ENCODE data around the gene NUTF2.

The NUTF2 gene

DNA sequence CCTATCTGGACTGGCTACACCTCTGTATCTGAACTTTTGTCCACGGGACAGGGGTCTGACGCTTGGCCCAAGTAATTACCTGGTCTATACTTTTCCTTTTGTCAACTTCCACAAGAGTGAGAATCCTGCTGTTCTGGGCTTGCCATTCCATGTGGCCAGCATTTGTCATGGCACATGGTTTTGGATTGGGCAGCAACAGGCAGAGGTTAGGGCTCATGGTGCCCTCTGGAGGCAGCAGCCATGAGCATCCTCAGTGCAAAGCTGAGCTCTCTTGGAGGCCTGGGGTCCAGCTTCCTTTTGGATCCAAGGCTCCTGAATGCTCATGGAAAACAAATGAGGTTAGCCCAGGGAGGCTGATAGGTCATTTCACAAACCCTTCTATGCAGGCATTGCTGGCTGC is 18.6 kb downstream of the NUTF2 start:
- Histone ChIP-seq H4K20me1 (ENCODE audit: insufficient read depth, low read length) (no peaks in the 10 kb centered on the region), H3K4me3 (ENCODE audit: low read depth, low read length, poor library complexity, severe bottlenecking) (no peak overlapping the region), H3K9me2 (ENCODE audit: low read depth, low read length) (no peaks in the 10 kb centered on the region), H3K4me2 (ENCODE audit: low read length) (no peak overlapping the region), H3K27ac (ENCODE audit: low read depth, low read length, poor library complexity, severe bottlenecking) (no peak overlapping the region), H3K4me1 (ENCODE audit: insufficient read depth, low read length, severe bottlenecking) (no peaks in the 10 kb centered on the region), H3K9ac (ENCODE audit: low read length) (no peak overlapping the region), H3F3A (ENCODE audit: insufficient read depth, low read length) (no peaks in the 10 kb centered on the region), H3K79me2 (ENCODE audit: insufficient read depth, low read length) (peaks cover 29% of the 10 kb centered on the region), H2AFZ (ENCODE audit: low read length) (no peak overlapping the region), H3K27me3 (ENCODE audit: insufficient read depth, low read length) (no peaks in the 10 kb centered on the region), H3K36me3 (ENCODE audit: insufficient read depth, low read length) (peaks cover 76% of the 10 kb centered on the region), H3K9me3 (ENCODE audit: low read length) (no peaks in the 10 kb centered on the region)
- no peak for TF ChIP-seq EZH2 (IDR thresholded peaks at IDR 0.05; ENCODE audit: borderline replicate concordance, low read length)
- TF ChIP-seq CTCF (IDR thresholded peaks at IDR 0.05; ENCODE audit: low read length): peak; percentile 47; the same call in 1 of the 2 replicates

DNA sequence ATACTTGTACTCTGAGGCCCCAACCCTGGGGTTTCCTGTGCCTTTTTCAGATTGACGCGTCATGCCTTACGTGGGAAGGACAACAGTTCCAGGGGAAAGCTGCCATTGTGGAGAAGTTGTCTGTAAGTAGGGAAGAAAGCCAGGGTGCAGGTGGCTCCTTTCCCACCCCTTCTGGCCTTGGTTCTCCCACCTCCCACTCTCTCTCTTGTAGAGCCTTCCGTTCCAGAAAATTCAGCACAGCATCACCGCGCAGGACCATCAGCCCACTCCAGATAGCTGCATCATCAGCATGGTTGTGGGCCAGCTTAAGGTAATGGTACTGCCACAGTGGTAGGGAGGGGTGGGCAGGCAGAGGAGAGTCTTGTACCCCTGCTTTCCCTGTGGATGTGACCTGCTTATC is 21.6 kb downstream of the NUTF2 start:
- Histone ChIP-seq H4K20me1 (ENCODE audit: insufficient read depth, low read length) (no peaks in the 10 kb centered on the region), H3K9ac (ENCODE audit: low read length) (no peak overlapping the region), H3K27me3 (ENCODE audit: insufficient read depth, low read length) (no peaks in the 10 kb centered on the region), H3K4me3 (ENCODE audit: low read depth, low read length, poor library complexity, severe bottlenecking) (no peak overlapping the region), H3F3A (ENCODE audit: insufficient read depth, low read length) (no peaks in the 10 kb centered on the region), H3K36me3 (ENCODE audit: insufficient read depth, low read length) (peaks cover 69% of the 10 kb centered on the region), H3K4me1 (ENCODE audit: insufficient read depth, low read length, severe bottlenecking) (peaks cover 7% of the 10 kb centered on the region), H3K27ac (ENCODE audit: low read depth, low read length, poor library complexity, severe bottlenecking) (no peak overlapping the region), H3K4me2 (ENCODE audit: low read length) (no peak overlapping the region), H3K9me2 (ENCODE audit: low read depth, low read length) (no peaks in the 10 kb centered on the region), H3K79me2 (ENCODE audit: insufficient read depth, low read length) (peaks cover 3% of the 10 kb centered on the region), H3K9me3 (ENCODE audit: low read length) (no peaks in the 10 kb centered on the region), H2AFZ (ENCODE audit: low read length) (no peak overlapping the region)
- TF ChIP-seq EZH2 (IDR thresholded peaks at IDR 0.05; ENCODE audit: borderline replicate concordance, low read length) (no peak), CTCF (IDR thresholded peaks at IDR 0.05; ENCODE audit: low read length) (no peak)

GRCh38 chr16:67869653-67870052 is 22.9 kb downstream of the NUTF2 start:
- no peaks in the 10 kb centered on the region for H3K9me3 ChIP-seq (ENCODE audit: low read length)
- no peak overlapping the region for H3K4me3 ChIP-seq (ENCODE audit: low read depth, low read length, poor library complexity, severe bottlenecking)
- H2AFZ ChIP-seq (ENCODE audit: low read length): no peak overlapping the region
- H3K27me3 ChIP-seq (ENCODE audit: insufficient read depth, low read length): no peaks in the 10 kb centered on the region
- H4K20me1 ChIP-seq (ENCODE audit: insufficient read depth, low read length): no peaks in the 10 kb centered on the region
- H3K4me1 ChIP-seq (ENCODE audit: insufficient read depth, low read length, severe bottlenecking): peaks cover 18% of the 10 kb centered on the region
- H3K27ac ChIP-seq (ENCODE audit: low read depth, low read length, poor library complexity, severe bottlenecking): no peak overlapping the region
- no peak overlapping the region for H3K9ac ChIP-seq (ENCODE audit: low read length)
- H3K36me3 ChIP-seq (ENCODE audit: insufficient read depth, low read length): peaks cover 66% of the 10 kb centered on the region
- H3K9me2 ChIP-seq (ENCODE audit: low read depth, low read length): no peaks in the 10 kb centered on the region
- TF ChIP-seq EZH2 (IDR thresholded peaks at IDR 0.05; ENCODE audit: borderline replicate concordance, low read length): no peak
- no peak for TF ChIP-seq CTCF (IDR thresholded peaks at IDR 0.05; ENCODE audit: low read length)
- no peaks in the 10 kb centered on the region for H3F3A ChIP-seq (ENCODE audit: insufficient read depth, low read length)
- H3K79me2 ChIP-seq (ENCODE audit: insufficient read depth, low read length): peaks cover 16% of the 10 kb centered on the region
- H3K4me2 ChIP-seq (ENCODE audit: low read length): no peak overlapping the region

All from OCI-LY1 (cell line).